ELR (cell line): Measurements from ENCODE around the gene WWC2.

ENCODE experiments used
- DNase-seq: peaks from one replicate; pipeline ENCODE4 v3.0.0-alpha.2; 2015; ENCODE audit warnings: low read depth

Gene WWC2

GRCh38 chr4:183329954-183330742 lies 231.1 kb downstream of the WWC2 start:
- DNase-seq: no peak

- no peak for DNase-seq
These were observed 231.8 kb downstream of the WWC2 start for GRCh38 chr4:183330841-183331240.

GRCh38 chr4:183332447-183332846 lies 233.4 kb downstream of the WWC2 start:
- DNase-seq: no peak

GRCh38 chr4:183333202-183333601 lies 234.1 kb downstream of the WWC2 start:
- DNase-seq: no peak

GRCh38 chr4:183333983-183334382 lies 234.9 kb downstream of the WWC2 start:
- no peak for DNase-seq

GRCh38 chr4:183335369-183335940 lies 236.4 kb downstream of the WWC2 start:
- DNase-seq: peak; percentile 96

GRCh38 chr4:183337349-183337748 lies 238.3 kb downstream of the WWC2 start:
- DNase-seq: no peak

GRCh38 chr4:183337833-183338232 lies 238.8 kb downstream of the WWC2 start:
- no peak for DNase-seq

- DNase-seq: no peak
These were observed 243.8 kb downstream of the WWC2 start for GRCh38 chr4:183342541-183343533.

- no peak for DNase-seq
These were observed 244.7 kb downstream of the WWC2 start for GRCh38 chr4:183343730-183344129.

GRCh38 chr4:183344523-183345255 lies 245.6 kb downstream of the WWC2 start:
- DNase-seq: no peak

- DNase-seq: no peak
These were observed 246.2 kb downstream of the WWC2 start for GRCh38 chr4:183345261-183345660.

GRCh38 chr4:183347146-183347545 lies 248.1 kb downstream of the WWC2 start:
- DNase-seq: no peak

- peak; percentile 31 for DNase-seq
These were observed 248.5 kb downstream of the WWC2 start for GRCh38 chr4:183347566-183347965.

GRCh38 chr4:183348136-183348535 lies 249.1 kb downstream of the WWC2 start:
- no peak for DNase-seq

- peak; percentile 97 for DNase-seq
These were observed 249.9 kb downstream of the WWC2 start for GRCh38 chr4:183348706-183349659.

- peak; percentile 72 for DNase-seq
These were observed 250.6 kb downstream of the WWC2 start for GRCh38 chr4:183349673-183350072.

GRCh38 chr4:183350317-183351071 lies 251.4 kb downstream of the WWC2 start:
- DNase-seq: no peak

GRCh38 chr4:183352546-183352945 lies 253.5 kb downstream of the WWC2 start:
- DNase-seq: no peak

- DNase-seq: no peak
These were observed 254.5 kb downstream of the WWC2 start for GRCh38 chr4:183353557-183353956.
